Neural progenitor cell (in vitro differentiated cells): Measurements from ENCODE around the gene PTGDR2.

Experiments
- EZH2 ChIP-seq: fragments of 200-600 bp; sonication (generic); IDR thresholded peaks from 2 replicates; pipeline ENCODE4 v1.6.1; 2017; ENCODE audit warnings: antibody characterized with exemption, mild to moderate bottlenecking, moderate library complexity
- TF ChIP-seq, protein P1 (sequence below): fragments of 200-600 bp; sonication (generic); IDR thresholded peaks from 2 replicates; pipeline ENCODE4 v1.5.1; 2017; ENCODE audit warnings: antibody characterized with exemption, mild to moderate bottlenecking

DNA sequence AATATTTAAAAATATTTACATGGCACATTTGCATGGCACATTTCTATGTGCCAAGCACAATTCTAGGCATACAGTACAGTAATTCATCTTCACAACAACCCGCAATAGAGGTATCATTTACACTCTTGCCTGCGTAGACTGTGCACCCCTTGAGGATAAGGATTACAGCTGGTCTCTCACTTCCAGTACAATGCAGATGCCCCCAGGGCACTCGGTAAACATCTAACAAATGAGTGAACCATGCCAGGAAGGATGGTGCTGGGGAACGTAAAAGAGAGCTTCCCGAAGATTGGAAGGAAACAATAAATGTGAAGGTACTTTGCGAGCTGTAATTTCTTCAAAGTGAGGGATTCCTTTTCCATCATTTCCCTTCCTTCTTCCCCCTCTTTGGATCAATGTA lies 49.3 kb upstream of the PTGDR2 start:
- TF ChIP-seq, protein P1, sequence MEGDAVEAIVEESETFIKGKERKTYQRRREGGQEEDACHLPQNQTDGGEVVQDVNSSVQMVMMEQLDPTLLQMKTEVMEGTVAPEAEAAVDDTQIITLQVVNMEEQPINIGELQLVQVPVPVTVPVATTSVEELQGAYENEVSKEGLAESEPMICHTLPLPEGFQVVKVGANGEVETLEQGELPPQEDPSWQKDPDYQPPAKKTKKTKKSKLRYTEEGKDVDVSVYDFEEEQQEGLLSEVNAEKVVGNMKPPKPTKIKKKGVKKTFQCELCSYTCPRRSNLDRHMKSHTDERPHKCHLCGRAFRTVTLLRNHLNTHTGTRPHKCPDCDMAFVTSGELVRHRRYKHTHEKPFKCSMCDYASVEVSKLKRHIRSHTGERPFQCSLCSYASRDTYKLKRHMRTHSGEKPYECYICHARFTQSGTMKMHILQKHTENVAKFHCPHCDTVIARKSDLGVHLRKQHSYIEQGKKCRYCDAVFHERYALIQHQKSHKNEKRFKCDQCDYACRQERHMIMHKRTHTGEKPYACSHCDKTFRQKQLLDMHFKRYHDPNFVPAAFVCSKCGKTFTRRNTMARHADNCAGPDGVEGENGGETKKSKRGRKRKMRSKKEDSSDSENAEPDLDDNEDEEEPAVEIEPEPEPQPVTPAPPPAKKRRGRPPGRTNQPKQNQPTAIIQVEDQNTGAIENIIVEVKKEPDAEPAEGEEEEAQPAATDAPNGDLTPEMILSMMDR: no peak
- TF ChIP-seq EZH2: no peak
